Measurements from ENCODE around the gene CXCR2.
"Not testable (repeated sequence)": the region's sequence is repeated elsewhere in the genome, so short reads cannot be mapped to it uniquely, and the experiment has no call there.

CXCR2 gene

DNA sequence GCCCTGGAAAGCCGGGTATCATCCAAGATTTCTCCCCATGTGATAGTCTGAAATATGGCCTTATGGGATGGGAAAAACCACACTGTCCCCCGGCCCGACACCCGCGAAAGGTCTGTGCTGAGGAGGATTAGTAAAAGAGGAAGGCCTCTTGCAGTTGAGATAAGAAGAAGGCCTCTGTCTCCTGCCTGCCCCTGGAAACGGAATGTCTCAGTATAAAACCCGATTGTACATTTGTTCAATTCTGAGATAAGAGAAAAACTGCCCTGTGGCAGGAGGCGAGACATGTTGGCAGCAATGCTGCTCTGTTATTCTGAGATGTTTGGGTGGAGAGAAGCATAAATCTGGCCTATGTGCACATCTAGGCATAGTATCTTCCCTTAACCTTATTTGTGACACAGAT, 30.0 kb upstream of the CXCR2 start:
- Histone ChIP-seq H3K9me3 (ENCODE audit: control insufficient read depth, low read length) (peaks cover 13% of the 10 kb centered on the region), H3K27me3 (replicated peaks; ENCODE audit: control insufficient read depth, insufficient read depth, low read length) (peaks cover 49% of the 10 kb centered on the region), H3K4me3 (ENCODE audit: low read length) (no peak overlapping the region), H3K9ac (ENCODE audit: low read length) (no peak overlapping the region), H3K36me3 (ENCODE audit: control insufficient read depth, insufficient read depth, low read length, severe bottlenecking) (no peaks in the 10 kb centered on the region), H3K4me1 (ENCODE audit: control insufficient read depth, insufficient read depth, low read length) (no peaks in the 10 kb centered on the region)
- no peak for DNase-seq (ENCODE audit: low read depth)

DNA sequence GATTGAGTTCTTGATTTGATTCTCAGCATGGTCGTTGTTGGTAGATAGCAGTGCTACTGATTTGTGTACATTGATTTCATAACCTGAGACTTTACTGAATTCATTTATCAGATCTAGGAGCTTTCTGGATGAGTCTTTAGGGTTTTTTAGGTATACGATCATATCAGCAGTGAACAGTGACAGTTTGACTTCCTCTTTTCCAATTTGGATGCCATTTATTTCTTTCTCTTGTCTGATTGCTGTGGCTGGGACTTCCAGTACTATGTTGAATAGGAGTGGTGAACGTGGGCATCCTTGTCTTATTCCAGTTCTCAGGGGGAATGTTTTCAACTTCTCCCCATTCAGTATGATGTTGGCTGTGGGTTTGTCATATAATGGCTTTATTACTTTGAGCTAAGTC, 27.9 kb upstream of the CXCR2 start:
- H3K9me3 ChIP-seq (ENCODE audit: control insufficient read depth, low read length): peaks cover 13% of the 10 kb centered on the region
- no peaks in the 10 kb centered on the region for H3K36me3 ChIP-seq (ENCODE audit: control insufficient read depth, insufficient read depth, low read length, severe bottlenecking)
- H3K27me3 ChIP-seq (replicated peaks; ENCODE audit: control insufficient read depth, insufficient read depth, low read length): peaks cover 38% of the 10 kb centered on the region
- no peak overlapping the region for H3K9ac ChIP-seq (ENCODE audit: low read length)
- H3K4me3 ChIP-seq (ENCODE audit: low read length): no peak overlapping the region
- no peak for DNase-seq (ENCODE audit: low read depth)
- H3K4me1 ChIP-seq (ENCODE audit: control insufficient read depth, insufficient read depth, low read length): no peaks in the 10 kb centered on the region

DNA sequence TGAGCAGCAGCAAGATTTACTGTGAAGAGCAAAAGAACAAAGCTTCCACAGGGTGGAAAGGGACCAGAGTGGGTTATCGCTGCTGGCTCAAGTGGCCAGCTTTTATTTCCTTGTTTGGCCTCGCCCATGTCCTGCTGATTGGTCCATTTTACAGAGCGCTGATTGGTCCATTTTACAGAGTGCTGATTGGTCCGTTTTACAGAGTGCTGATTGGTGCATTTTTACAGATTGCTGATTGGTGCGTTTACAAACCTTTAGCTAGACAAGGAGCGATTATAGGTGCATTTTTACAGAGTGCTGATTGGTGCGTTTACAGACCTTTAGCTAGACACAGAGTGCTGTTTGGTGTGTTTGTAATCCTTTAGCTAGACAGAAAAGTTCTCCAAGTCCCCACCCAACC, 17.0 kb upstream of the CXCR2 start:
- not testable (repeated sequence) for H3K27me3 ChIP-seq (replicated peaks; ENCODE audit: control insufficient read depth, insufficient read depth, low read length); DNase-seq (ENCODE audit: low read depth); H3K4me1 ChIP-seq (ENCODE audit: control insufficient read depth, insufficient read depth, low read length); H3K9ac ChIP-seq (ENCODE audit: low read length); H3K4me3 ChIP-seq (ENCODE audit: low read length); H3K36me3 ChIP-seq (ENCODE audit: control insufficient read depth, insufficient read depth, low read length, severe bottlenecking)
- H3K9me3 ChIP-seq (ENCODE audit: control insufficient read depth, low read length): peaks cover 18% of the 10 kb centered on the region

DNA sequence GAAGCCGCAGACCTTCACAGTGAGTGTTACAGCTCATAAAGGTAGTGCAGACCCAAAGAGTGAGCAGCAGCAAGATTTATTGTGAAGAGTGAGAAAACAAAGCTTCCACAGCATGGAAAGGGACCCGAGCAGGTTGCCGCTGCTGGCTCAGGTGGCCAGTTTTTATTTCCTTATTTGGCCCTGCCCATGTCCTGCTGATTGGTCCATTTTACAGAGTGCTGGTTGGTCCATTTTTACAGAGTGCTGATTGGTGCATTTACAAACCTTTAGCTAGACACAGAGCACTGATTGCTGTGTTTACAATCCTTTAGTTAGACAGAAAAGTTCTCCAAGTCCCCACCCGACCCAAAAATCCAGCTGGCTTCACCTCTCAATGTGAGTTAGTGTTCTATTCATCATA, 4.0 kb upstream of the CXCR2 start:
- Histone ChIP-seq H3K4me1 (ENCODE audit: control insufficient read depth, insufficient read depth, low read length) (peaks cover 13% of the 10 kb centered on the region), H3K9me3 (ENCODE audit: control insufficient read depth, low read length) (peaks cover 27% of the 10 kb centered on the region), H3K27me3 (replicated peaks; ENCODE audit: control insufficient read depth, insufficient read depth, low read length) (peaks cover 23% of the 10 kb centered on the region)
- not testable (repeated sequence) for H3K4me3 ChIP-seq (ENCODE audit: low read length); H3K36me3 ChIP-seq (ENCODE audit: control insufficient read depth, insufficient read depth, low read length, severe bottlenecking); DNase-seq (ENCODE audit: low read depth); H3K9ac ChIP-seq (ENCODE audit: low read length)

DNA sequence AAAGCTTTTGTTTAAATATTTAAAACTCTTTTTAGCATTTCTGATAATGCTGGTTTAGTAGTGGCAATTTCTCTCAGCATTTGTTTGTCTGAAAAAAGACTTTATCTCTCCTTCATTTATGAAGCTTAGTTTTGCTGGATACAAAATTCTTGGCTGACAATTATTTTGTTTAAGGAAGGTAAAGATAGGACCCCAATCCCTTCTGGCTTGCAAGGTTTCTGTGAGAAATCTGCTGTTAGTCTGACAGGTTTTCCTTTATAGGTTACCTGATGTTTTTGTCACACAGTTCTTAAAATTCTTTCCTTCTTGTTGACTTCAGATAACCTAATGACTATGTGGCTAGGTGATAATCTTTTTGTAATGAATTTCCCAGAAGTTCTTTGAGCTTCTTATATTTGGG, 3.5 kb upstream of the CXCR2 start:
- not testable (repeated sequence) for H3K9ac ChIP-seq (ENCODE audit: low read length); H3K36me3 ChIP-seq (ENCODE audit: control insufficient read depth, insufficient read depth, low read length, severe bottlenecking); DNase-seq (ENCODE audit: low read depth); H3K4me3 ChIP-seq (ENCODE audit: low read length)
- H3K27me3 ChIP-seq (replicated peaks; ENCODE audit: control insufficient read depth, insufficient read depth, low read length): peaks cover 24% of the 10 kb centered on the region
- H3K4me1 ChIP-seq (ENCODE audit: control insufficient read depth, insufficient read depth, low read length): peaks cover 18% of the 10 kb centered on the region
- peaks cover 24% of the 10 kb centered on the region for H3K9me3 ChIP-seq (ENCODE audit: control insufficient read depth, low read length)

DNA sequence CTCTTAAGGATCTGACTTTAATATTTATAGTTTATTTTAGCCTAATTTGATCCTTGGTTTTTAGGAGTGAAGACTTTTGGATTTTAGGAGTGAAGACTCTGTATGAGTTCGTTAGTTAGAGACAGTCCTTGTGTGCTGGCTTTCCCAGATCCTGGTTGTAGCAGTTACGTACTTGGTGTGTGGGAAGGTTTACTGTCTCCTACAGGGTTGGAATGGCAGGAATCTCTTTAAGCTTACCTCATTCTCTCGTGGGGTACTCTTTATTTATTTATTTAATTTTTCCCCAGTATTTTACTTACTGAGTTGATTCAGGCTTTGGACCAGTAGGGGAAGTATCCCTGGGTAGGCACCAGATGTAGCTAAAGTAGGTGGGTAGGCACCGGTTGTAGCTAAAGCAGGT, 1.8 kb upstream of the CXCR2 start:
- Histone ChIP-seq H3K9ac (ENCODE audit: low read length) (no peak overlapping the region), H3K27me3 (replicated peaks; ENCODE audit: control insufficient read depth, insufficient read depth, low read length) (peaks cover 41% of the 10 kb centered on the region), H3K9me3 (ENCODE audit: control insufficient read depth, low read length) (peaks cover 24% of the 10 kb centered on the region), H3K4me3 (ENCODE audit: low read length) (no peak overlapping the region), H3K4me1 (ENCODE audit: control insufficient read depth, insufficient read depth, low read length) (peaks cover 20% of the 10 kb centered on the region), H3K36me3 (ENCODE audit: control insufficient read depth, insufficient read depth, low read length, severe bottlenecking) (no peaks in the 10 kb centered on the region)
- no peak for DNase-seq (ENCODE audit: low read depth)

DNA sequence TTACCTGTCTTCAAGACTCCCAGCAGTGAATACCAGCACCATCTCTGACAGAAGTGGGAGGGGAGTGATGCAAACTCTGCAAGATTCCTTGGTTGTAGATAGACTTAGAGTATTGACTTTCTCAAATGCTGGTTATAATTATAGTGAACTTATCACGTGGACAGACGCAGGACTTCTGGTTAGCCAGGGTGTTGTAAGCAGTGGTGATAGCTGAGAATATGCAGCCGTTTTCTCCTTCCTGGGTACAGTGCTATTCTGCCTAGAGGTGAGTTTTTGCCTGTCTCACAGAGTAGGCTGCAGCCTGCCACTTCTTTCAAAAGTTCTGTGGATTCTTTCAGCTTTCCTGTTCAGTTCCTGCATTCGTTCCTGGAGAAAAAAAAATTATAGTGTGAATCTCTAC, 733 bp upstream of the CXCR2 start:
- H3K4me3 ChIP-seq (ENCODE audit: low read length): no peak overlapping the region
- H3K27me3 ChIP-seq (replicated peaks; ENCODE audit: control insufficient read depth, insufficient read depth, low read length): peaks cover 45% of the 10 kb centered on the region
- DNase-seq (ENCODE audit: low read depth): no peak
- H3K4me1 ChIP-seq (ENCODE audit: control insufficient read depth, insufficient read depth, low read length): peaks cover 20% of the 10 kb centered on the region
- H3K9ac ChIP-seq (ENCODE audit: low read length): no peak overlapping the region
- peaks cover 24% of the 10 kb centered on the region for H3K9me3 ChIP-seq (ENCODE audit: control insufficient read depth, low read length)
- H3K36me3 ChIP-seq (ENCODE audit: control insufficient read depth, insufficient read depth, low read length, severe bottlenecking): no peaks in the 10 kb centered on the region

DNA sequence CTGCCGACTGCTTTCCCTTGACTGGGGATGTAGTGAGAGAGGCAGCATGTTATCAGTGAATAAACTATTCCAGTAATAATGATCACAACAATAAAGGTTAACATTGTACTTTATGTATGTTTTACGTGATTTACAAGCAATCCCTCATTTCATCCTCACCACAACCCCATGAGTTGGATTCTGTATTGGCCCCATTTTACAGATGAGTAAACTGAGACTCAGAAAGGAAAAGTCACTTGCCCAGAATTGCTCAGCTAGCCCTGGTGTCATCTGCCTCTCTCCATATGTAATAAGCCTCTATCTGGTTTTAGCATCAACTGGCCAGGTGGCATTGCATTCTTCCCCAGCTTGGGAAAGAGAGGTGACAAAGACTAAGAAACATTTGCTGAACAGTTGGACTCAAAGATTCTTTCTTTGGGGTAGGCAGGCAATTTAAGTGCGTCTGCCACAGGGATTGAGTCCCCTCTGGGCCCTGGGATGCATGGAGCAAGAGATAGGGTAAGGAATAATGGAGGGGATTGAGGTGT, 2.2 kb downstream of the CXCR2 start:
- H3K4me3 ChIP-seq (ENCODE audit: low read length): no peak overlapping the region
- peaks cover 20% of the 10 kb centered on the region for H3K4me1 ChIP-seq (ENCODE audit: control insufficient read depth, insufficient read depth, low read length)
- no peaks in the 10 kb centered on the region for H3K36me3 ChIP-seq (ENCODE audit: control insufficient read depth, insufficient read depth, low read length, severe bottlenecking)
- peaks cover 57% of the 10 kb centered on the region for H3K27me3 ChIP-seq (replicated peaks; ENCODE audit: control insufficient read depth, insufficient read depth, low read length)
- H3K9me3 ChIP-seq (ENCODE audit: control insufficient read depth, low read length): no peaks in the 10 kb centered on the region
- no peak overlapping the region for H3K9ac ChIP-seq (ENCODE audit: low read length)
- DNase-seq (ENCODE audit: low read depth): no peak

DNA sequence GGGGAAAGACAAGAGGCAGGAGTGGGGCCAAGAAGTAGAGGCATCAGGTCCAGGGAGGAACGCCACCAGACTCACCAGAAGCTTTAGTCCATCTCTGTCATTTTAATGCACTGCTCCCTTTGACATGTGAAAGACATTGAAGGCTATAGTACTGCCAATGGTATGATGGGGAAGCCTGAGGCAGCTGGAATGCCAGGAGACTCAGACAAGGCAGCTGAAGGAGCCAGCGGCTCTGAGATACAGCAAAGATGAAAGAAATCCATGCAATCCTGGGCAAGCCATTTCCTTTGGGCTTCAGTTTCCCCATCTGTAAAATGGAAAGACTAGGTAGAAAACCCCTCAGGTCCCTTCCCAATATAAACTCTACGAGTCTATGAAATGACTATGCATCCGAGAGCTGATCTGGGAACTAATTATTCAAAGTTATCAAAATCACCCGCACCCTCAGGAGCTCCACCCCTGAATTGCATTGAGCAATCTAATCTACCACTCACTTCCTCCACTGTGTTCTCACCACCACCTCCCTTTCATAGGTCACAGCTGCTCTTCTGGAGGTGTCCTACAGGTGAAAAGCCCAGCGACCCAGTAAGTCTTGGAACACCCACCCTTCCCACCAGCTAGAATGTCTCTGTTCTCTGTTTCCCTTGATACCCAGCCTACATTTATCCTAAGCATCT, 3.1 kb downstream of the CXCR2 start:
- H3K27me3 ChIP-seq (replicated peaks; ENCODE audit: control insufficient read depth, insufficient read depth, low read length): peaks cover 61% of the 10 kb centered on the region
- H3K9me3 ChIP-seq (ENCODE audit: control insufficient read depth, low read length): no peaks in the 10 kb centered on the region
- peaks cover 20% of the 10 kb centered on the region for H3K4me1 ChIP-seq (ENCODE audit: control insufficient read depth, insufficient read depth, low read length)
- no peak for DNase-seq (ENCODE audit: low read depth)
- H3K36me3 ChIP-seq (ENCODE audit: control insufficient read depth, insufficient read depth, low read length, severe bottlenecking): no peaks in the 10 kb centered on the region
- no peak overlapping the region for H3K4me3 ChIP-seq (ENCODE audit: low read length)
- no peak overlapping the region for H3K9ac ChIP-seq (ENCODE audit: low read length)

DNA sequence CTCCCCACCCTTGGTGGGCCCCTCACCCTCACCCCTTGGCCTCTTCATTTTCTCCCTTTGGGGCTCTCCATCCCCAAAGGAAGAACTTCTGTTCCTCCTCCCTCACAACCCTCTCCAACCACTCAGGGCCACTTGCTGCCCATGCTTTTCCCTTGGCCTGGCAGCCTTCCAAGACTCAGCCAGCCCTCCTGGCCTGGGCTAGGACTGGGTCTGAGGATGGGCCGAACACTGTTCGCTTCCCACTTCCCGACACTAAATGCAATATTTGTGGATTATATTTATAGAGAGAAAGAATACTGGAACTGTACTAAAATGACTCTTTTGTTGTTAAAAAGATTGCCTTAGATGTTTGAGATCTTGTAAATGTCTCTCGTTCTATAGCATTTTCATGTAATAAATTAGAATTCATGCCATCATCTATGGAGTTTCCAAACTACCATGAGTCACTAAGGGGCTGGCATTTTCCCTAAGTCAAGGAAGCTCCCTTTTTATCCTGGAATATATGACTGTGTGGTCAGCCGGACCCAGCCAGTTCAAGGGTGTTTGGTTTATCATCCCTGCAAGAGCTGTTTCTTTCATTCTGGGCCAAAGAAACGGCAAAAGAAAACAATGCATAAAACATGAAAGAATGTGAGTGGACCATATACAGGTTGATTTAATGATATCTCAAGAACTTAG, 3.8 kb downstream of the CXCR2 start:
- Histone ChIP-seq H3K4me3 (ENCODE audit: low read length) (no peak overlapping the region), H3K9me3 (ENCODE audit: control insufficient read depth, low read length) (no peaks in the 10 kb centered on the region), H3K36me3 (ENCODE audit: control insufficient read depth, insufficient read depth, low read length, severe bottlenecking) (no peaks in the 10 kb centered on the region), H3K27me3 (replicated peaks; ENCODE audit: control insufficient read depth, insufficient read depth, low read length) (peaks cover 61% of the 10 kb centered on the region), H3K4me1 (ENCODE audit: control insufficient read depth, insufficient read depth, low read length) (peaks cover 19% of the 10 kb centered on the region), H3K9ac (ENCODE audit: low read length) (no peak overlapping the region)
- no peak for DNase-seq (ENCODE audit: low read depth)

DNA sequence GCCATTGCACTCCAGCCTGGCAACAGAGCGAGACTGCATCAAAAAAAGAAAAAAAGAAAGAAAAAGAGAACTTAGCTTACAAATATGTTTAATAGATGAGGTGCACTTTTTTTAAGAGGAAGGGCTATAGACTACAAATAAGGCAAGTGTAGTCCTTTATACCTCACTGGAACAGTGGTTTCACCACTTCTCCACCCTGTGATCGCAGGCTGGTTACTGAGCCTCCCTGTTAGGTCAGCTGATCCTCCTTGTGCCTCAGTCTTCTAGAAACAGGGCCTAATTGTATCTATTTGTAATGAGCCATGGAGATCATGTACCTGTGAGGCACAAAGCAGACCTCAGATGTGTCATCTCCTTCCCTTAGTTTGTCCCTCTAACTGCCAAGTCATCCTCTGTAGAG, 4.5 kb downstream of the CXCR2 start:
- Histone ChIP-seq H3K4me1 (ENCODE audit: control insufficient read depth, insufficient read depth, low read length) (peaks cover 15% of the 10 kb centered on the region), H3K36me3 (ENCODE audit: control insufficient read depth, insufficient read depth, low read length, severe bottlenecking) (no peaks in the 10 kb centered on the region)
- no peak for DNase-seq (ENCODE audit: low read depth)

More for the DNA sequence above, 4.5 kb downstream of the CXCR2 start:
- no peak overlapping the region for H3K9ac ChIP-seq (ENCODE audit: low read length)
- H3K4me3 ChIP-seq (ENCODE audit: low read length): no peak overlapping the region
- H3K9me3 ChIP-seq (ENCODE audit: control insufficient read depth, low read length): no peaks in the 10 kb centered on the region
- peaks cover 60% of the 10 kb centered on the region for H3K27me3 ChIP-seq (replicated peaks; ENCODE audit: control insufficient read depth, insufficient read depth, low read length)

Measured in adipocyte (in vitro differentiated cells).